WERI-Rb-1 (cell line): ENCODE results near the gene SF3A1.

Source experiments
- DNase-seq: peaks from one replicate; pipeline ENCODE4 v3.0.0-alpha.2; 2020
- H3K27ac ChIP-seq: fragments of 250-450 bp; sonication (Bioruptor Pico); 2 replicates; pipeline ENCODE4 v1.5.1; 2020; ENCODE audit warnings: mild to moderate bottlenecking, moderate library complexity
- H3K27me3 ChIP-seq: fragments of 250-450 bp; sonication (Bioruptor Pico); 2 replicates; pipeline ENCODE4 v1.5.1; 2021; ENCODE audit warnings: mild to moderate bottlenecking, low read depth, moderate library complexity; ENCODE audit not compliant: insufficient read depth, severe bottlenecking
- H3K36me3 ChIP-seq: fragments of 250-450 bp; sonication (Bioruptor Pico); 2 replicates; pipeline ENCODE4 v1.5.1; 2020; ENCODE audit warnings: mild to moderate bottlenecking, moderate library complexity
- H3K4me3 ChIP-seq: 2 replicates; pipeline ENCODE4 v1.5.1; 2011; ENCODE audit warnings: low read depth, mild to moderate bottlenecking, control low read depth, low read length
- H3K9me3 ChIP-seq: fragments of 250-450 bp; sonication (Bioruptor Pico); 2 replicates; pipeline ENCODE4 v1.5.1; 2021; ENCODE audit warnings: mild to moderate bottlenecking, moderate library complexity; ENCODE audit not compliant: severe bottlenecking
- CTCF ChIP-seq: IDR thresholded peaks from 2 replicates; pipeline ENCODE4 v1.5.1; 2011; ENCODE audit warnings: low read depth, mild to moderate bottlenecking, control low read depth, inconsistent platforms, low read length

Gene SF3A1

GRCh38 chr22:30284172-30284571 is 72.5 kb downstream of the SF3A1 start:
- no peak for TF ChIP-seq CTCF
- Histone ChIP-seq H3K9me3 (no peaks in the 10 kb centered on the region), H3K4me3 (no peak overlapping the region), H3K27me3 (no peaks in the 10 kb centered on the region), H3K36me3 (no peaks in the 10 kb centered on the region), H3K27ac (no peak overlapping the region)
- no peak for DNase-seq

GRCh38 chr22:30283342-30283741 is 73.4 kb downstream of the SF3A1 start:
- H3K36me3 ChIP-seq: no peaks in the 10 kb centered on the region
- H3K27me3 ChIP-seq: no peaks in the 10 kb centered on the region
- H3K27ac ChIP-seq: no peak overlapping the region
- no peak for TF ChIP-seq CTCF
- no peaks in the 10 kb centered on the region for H3K9me3 ChIP-seq
- H3K4me3 ChIP-seq: no peak overlapping the region
- DNase-seq: no peak

DNA sequence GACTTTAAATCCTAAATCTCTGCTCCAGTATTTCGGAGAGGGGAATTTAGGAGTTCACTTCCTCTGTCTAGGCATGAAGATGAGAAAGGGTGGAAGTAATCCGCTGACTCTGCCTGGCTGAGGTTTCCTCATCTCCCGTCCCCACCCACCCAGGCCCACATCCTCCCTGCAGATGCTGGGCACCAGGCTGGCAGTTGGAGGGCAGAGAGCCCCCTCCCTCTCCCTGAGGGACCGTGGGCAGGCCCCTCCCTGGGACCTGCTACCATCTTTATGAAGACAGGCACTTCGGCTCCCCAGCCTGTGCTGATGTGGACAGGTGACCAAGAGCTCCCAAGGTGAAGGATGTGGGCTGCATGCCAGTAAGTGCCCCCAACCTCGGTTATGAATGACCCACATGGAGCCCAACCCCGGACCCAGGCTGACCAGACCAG is 74.1 kb downstream of the SF3A1 start:
- Histone ChIP-seq H3K36me3 (no peaks in the 10 kb centered on the region), H3K9me3 (no peaks in the 10 kb centered on the region), H3K27ac (no peak overlapping the region), H3K27me3 (no peaks in the 10 kb centered on the region), H3K4me3 (no peak overlapping the region)
- no peak for DNase-seq
- no peak for TF ChIP-seq CTCF
